Measurements from ENCODE around the gene WDFY1.

- TF ChIP-seq, protein P1, sequence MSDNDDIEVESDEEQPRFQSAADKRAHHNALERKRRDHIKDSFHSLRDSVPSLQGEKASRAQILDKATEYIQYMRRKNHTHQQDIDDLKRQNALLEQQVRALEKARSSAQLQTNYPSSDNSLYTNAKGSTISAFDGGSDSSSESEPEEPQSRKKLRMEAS (CRISPR knock-in tag; IDR thresholded peaks at IDR 0.05): no peak
- no peak for TF ChIP-seq ZBTB21 (CRISPR knock-in tag; IDR thresholded peaks at IDR 0.05; ENCODE audit: borderline replicate concordance)
- TF ChIP-seq, protein P2, sequence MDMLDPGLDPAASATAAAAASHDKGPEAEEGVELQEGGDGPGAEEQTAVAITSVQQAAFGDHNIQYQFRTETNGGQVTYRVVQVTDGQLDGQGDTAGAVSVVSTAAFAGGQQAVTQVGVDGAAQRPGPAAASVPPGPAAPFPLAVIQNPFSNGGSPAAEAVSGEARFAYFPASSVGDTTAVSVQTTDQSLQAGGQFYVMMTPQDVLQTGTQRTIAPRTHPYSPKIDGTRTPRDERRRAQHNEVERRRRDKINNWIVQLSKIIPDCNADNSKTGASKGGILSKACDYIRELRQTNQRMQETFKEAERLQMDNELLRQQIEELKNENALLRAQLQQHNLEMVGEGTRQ (CRISPR knock-in tag; IDR thresholded peaks at IDR 0.05): no peak
- TF ChIP-seq OVOL2 (CRISPR knock-in tag; IDR thresholded peaks at IDR 0.05; ENCODE audit: borderline replicate concordance): no peak
- no peak for TF ChIP-seq ATF6 (CRISPR knock-in tag; IDR thresholded peaks at IDR 0.05)
- no peak for TF ChIP-seq GRHL2 (CRISPR knock-in tag; IDR thresholded peaks at IDR 0.05; ENCODE audit: insufficient replicate concordance, severe bottlenecking)
- TF ChIP-seq, protein P3, sequence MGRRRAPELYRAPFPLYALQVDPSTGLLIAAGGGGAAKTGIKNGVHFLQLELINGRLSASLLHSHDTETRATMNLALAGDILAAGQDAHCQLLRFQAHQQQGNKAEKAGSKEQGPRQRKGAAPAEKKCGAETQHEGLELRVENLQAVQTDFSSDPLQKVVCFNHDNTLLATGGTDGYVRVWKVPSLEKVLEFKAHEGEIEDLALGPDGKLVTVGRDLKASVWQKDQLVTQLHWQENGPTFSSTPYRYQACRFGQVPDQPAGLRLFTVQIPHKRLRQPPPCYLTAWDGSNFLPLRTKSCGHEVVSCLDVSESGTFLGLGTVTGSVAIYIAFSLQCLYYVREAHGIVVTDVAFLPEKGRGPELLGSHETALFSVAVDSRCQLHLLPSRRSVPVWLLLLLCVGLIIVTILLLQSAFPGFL (CRISPR knock-in tag; IDR thresholded peaks at IDR 0.05; ENCODE audit: borderline replicate concordance): no peak
- no peak for TF ChIP-seq ZSCAN18 (CRISPR knock-in tag; IDR thresholded peaks at IDR 0.05)
- TF ChIP-seq CTCF (IDR thresholded peaks at IDR 0.05): no peak
- no peak for TF ChIP-seq FOXJ3 (CRISPR knock-in tag; IDR thresholded peaks at IDR 0.05; ENCODE audit: borderline replicate concordance)
- no peak for TF ChIP-seq SP1 (CRISPR knock-in tag; conservative IDR thresholded peaks at IDR 0.05)
- TF ChIP-seq PRDM15 (CRISPR knock-in tag; IDR thresholded peaks at IDR 0.05): no peak
Measured at GRCh38 chr2:223847410-223847809, 97.7 kb downstream of the WDFY1 start.
